Right lobe of liver (tissue), 6 donors: ENCODE data around the gene PLK5. TPM values are rescaled to one million over a fixed set of nuclear protein-coding genes. Genes with fewer than 3 reads are reported as not detected.
A peak's percentile ranks its signal among the peaks of the same experiment; 100 is the strongest.

Experiments used
- ATAC-seq, 4 donors: fragments of 200-7000 bp; cut with Tn5 transposase; one replicate each; pipeline ENCODE4 v1.9.1; 2020; ENCODE audit warnings: mild to moderate bottlenecking in 4 of 4, moderate library complexity in 4 of 4
- DNase-seq, 3 donors: peaks; one replicate each; pipeline ENCODE4 v3.0.0-alpha.2; 2020
- H3K27ac ChIP-seq, 3 donors: fragments of 200-600 bp; one replicate each; pipeline ENCODE4 v1.8.0; 2022
- H3K27me3 ChIP-seq, 2 donors: fragments of 200-600 bp; one replicate each; pipeline ENCODE4 v1.8.0; 2022
- H3K36me3 ChIP-seq, 4 donors: fragments of 200-600 bp; sonication (generic) in 1 of 4; one replicate each; pipeline versions ENCODE4 v1.5.1 to v1.8.0; 2017 to 2022; ENCODE audit warnings: control low read depth in 1 of 4
- H3K4me1 ChIP-seq, 4 donors: fragments of 200-600 bp; sonication (generic) in 1 of 4; one replicate each; pipeline versions ENCODE4 v1.5.1 to v1.8.0; 2017 to 2022; ENCODE audit warnings: control low read depth in 1 of 4
- H3K4me3 ChIP-seq, 3 donors: fragments of 200-600 bp; one replicate each; pipeline ENCODE4 v1.8.0; 2022
- H3K9me3 ChIP-seq, 4 donors: fragments of 200-600 bp; sonication (generic) in 1 of 4; one replicate each; pipeline versions ENCODE4 v1.5.1 to v1.8.0; 2017 to 2022; ENCODE audit warnings: control low read depth in 1 of 4
- CTCF ChIP-seq, 4 donors: fragments of 200-600 bp in 3 of 4; fragments of 450-650 bp in 1 of 4; IDR thresholded peaks; one replicate each; pipeline versions ENCODE4 v1.5.1 to v1.8.0; 2016 to 2022; ENCODE audit warnings: antibody characterized with exemption in 4 of 4, mild to moderate bottlenecking in 2 of 4
- POLR2A ChIP-seq: fragments of 450-650 bp; IDR thresholded peaks from one replicate; pipeline ENCODE4 v1.6.1; 2017; ENCODE audit warnings: antibody characterized with exemption, mild to moderate bottlenecking
- WGBS: methylation state at CpG from one replicate; pipeline ENCODE4 v1.1.6; 2018; ENCODE audit warnings: low coverage, low lambda C conversion rate; ENCODE audit not compliant: insufficient coverage; ENCODE audit errors: missing lambda C conversion rate; 5-methylcytosine and 5-hydroxymethylcytosine counted together
- intact Hi-C, 2 donors: fragments of 100-400 bp; cut with DNase I; formaldehyde crosslinking; loops; one replicate each; pipeline versions ENCODE4 v1.11.2 to v1.14.1; 2022
- total RNA-seq, 6 experiments: library from RNA; depleted of rRNA in 2 of 6; stranded (reverse); fragments of >200 nt in 2 of 6; fragmentation: NEBNext Ultra II Directional in 3 of 6; extraction: Animal tissue kit (Norgen Biotek cat#: 25700) in 3 of 6; gene quantifications; one replicate each; pipeline versions ENCODE4 v1.1.0 to v1.2.4, GENCODE V29; 2016 to 2023
- donor health status: DM: no; HTN: yes; CAD: no.
- donor health status: DM: no; HTN: no; CAD: no.
- donor health status: DM: no; HTN: no; CAD: no.
- donor health status: DM: no; HTN: yes; CAD: no.
- donor health status: DM: no; HTN: yes; CAD: no.

The PLK5 gene
- total RNA-seq, 6 experiments from 2014 or later: not detected

DNA sequence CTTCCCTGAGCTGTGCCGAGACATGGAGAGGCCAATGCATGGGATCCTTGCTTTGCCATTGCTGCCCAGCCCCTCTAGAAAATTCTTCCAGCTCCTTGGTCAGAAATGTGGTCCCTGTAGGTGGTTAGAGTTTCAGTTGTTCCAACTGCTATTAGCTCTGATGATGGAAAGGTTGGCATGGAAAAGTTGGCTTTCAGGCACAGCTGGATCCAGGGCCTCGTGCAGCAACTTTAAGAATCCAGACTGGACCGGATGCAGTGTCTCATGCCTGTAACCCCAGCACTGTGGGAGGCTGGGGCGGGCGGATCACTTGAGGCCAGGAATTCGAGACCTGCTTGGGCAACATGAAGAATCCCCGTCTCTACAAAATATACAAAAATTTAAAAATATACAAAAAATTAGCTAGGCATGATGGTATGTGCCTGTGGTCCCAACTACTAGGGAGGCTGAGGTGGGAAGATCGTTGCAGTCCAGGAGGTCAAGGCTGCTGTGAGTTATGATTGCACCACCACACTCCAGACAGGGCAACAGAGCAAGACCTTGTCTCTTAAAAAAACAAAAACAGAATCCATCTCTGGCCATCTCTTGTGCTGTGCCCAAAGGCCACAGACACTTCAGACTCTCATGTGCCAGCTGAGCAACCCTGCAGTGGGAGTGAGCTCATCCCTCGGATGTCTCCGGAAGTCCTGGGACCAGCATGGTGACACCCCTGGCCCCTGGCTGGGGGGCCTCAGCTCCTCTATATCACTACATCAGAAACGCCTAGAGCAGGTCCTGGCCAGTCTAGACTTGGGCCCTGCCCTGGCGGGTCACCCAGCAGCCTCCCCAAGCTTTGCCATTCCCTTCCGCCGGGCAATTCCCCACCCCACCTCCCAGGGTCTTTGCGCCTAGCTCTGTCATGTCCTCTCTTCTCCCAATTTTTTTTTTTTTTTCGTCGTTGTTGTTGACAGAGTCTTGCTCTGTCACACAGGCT, 27.5 kb downstream of the PLK5 start:
- intact Hi-C loops: loop anchor here (10.0 kb wide), 2 partner anchors 123 to 233 kb away; no protein-coding TSS in a partner anchor
- H3K9me3 ChIP-seq: no peaks in the 10 kb centered on the region
- no peaks in the 10 kb centered on the region for H3K36me3 ChIP-seq
- DNase-seq (no peak), ATAC-seq (peak in 1 of 4 donors; percentile 18)
- H3K4me3 ChIP-seq: no peak overlapping the region
- no peaks in the 10 kb centered on the region for H3K4me1 ChIP-seq
- no peaks in the 10 kb centered on the region for H3K27me3 ChIP-seq
- H3K27ac ChIP-seq: no peak overlapping the region
- TF ChIP-seq CTCF (IDR thresholded peaks at IDR 0.05) (no peak), POLR2A (no peak)
- 77% methylated on average over 11 of the region's 17 CpGs for WGBS

GRCh38 chr19:1553415-1553814, 29.5 kb downstream of the PLK5 start:
- no peak for ATAC-seq
- H3K4me1 ChIP-seq: no peaks in the 10 kb centered on the region
- no peaks in the 10 kb centered on the region for H3K36me3 ChIP-seq
- H3K9me3 ChIP-seq: no peaks in the 10 kb centered on the region
- intact Hi-C loops: loop anchor here (10.0 kb wide), 2 partner anchors 121 to 231 kb away; no protein-coding TSS in a partner anchor
- H3K27ac ChIP-seq: no peak overlapping the region
- no peaks in the 10 kb centered on the region for H3K27me3 ChIP-seq
- WGBS: 93% methylated on average over 5 of the region's 10 CpGs
- TF ChIP-seq CTCF (IDR thresholded peaks at IDR 0.05) (no peak), POLR2A (no peak)
- H3K4me3 ChIP-seq: no peak overlapping the region
- no peak for DNase-seq

- Histone ChIP-seq H3K4me3 (no peak overlapping the region), H3K27me3 (no peaks in the 10 kb centered on the region), H3K36me3 (no peaks in the 10 kb centered on the region), H3K27ac (no peak overlapping the region), H3K9me3 (no peaks in the 10 kb centered on the region), H3K4me1 (no peaks in the 10 kb centered on the region)
- TF ChIP-seq POLR2A (no peak), CTCF (IDR thresholded peaks at IDR 0.05) (no peak)
- WGBS: 89% methylated on average over 19 of the region's 24 CpGs
- no peak for DNase-seq
- intact Hi-C loops: loop anchor here (10.0 kb wide), 2 partner anchors 120 to 230 kb away; no protein-coding TSS in a partner anchor
- no peak for ATAC-seq
These were observed 31.1 kb downstream of the PLK5 start for GRCh38 chr19:1554968-1555367.

- no peak for ATAC-seq
- 97% methylated on average over 21 of the region's 121 CpGs for WGBS
- H3K9me3 ChIP-seq: no peaks in the 10 kb centered on the region
- intact Hi-C loops: loop anchor here (10.0 kb wide), 2 partner anchors 119 to 229 kb away; no protein-coding TSS in a partner anchor
- TF ChIP-seq CTCF (IDR thresholded peaks at IDR 0.05) (no peak), POLR2A (no peak)
- H3K4me1 ChIP-seq: no peaks in the 10 kb centered on the region
- no peaks in the 10 kb centered on the region for H3K36me3 ChIP-seq
- no peaks in the 10 kb centered on the region for H3K27me3 ChIP-seq
- no peak for DNase-seq
- no peak overlapping the region for H3K27ac ChIP-seq
- no peak overlapping the region for H3K4me3 ChIP-seq
These were observed 31.9 kb downstream of the PLK5 start for GRCh38 chr19:1555487-1556389.
